Lower leg skin (tissue), 4 donors: ENCODE measurements around the gene PSENEN. TPM values are rescaled to one million over a fixed set of nuclear protein-coding genes. Genes with fewer than 3 reads are reported as not detected.

Experiments used
- DNase-seq, 2 donors: peaks; one replicate each; pipeline ENCODE4 v3.0.0-alpha.2; 2019; ENCODE audit warnings: low spot score in 2 of 2
- H3K4me3 ChIP-seq: fragments of 200-600 bp; sonication (generic); 2 replicates; pipeline ENCODE4 v1.5.1; 2017; ENCODE audit warnings: mild to moderate bottlenecking, low read depth; ENCODE audit not compliant: poor library complexity, severe bottlenecking
- POLR2A ChIP-seq, 2 donors: fragments of 450-650 bp; IDR thresholded peaks; one replicate each; pipeline ENCODE4 v1.6.1; 2016 to 2017; ENCODE audit warnings: antibody characterized with exemption in 2 of 2, mild to moderate bottlenecking in 1 of 2, moderate library complexity in 1 of 2
- WGBS, 2 donors: methylation state at CpG; one replicate each; pipeline ENCODE4 v1.1.5; 2018; 5-methylcytosine and 5-hydroxymethylcytosine counted together
- intact Hi-C: fragments of 100-400 bp; cut with DNase I; formaldehyde crosslinking; loops from one replicate; pipeline ENCODE4 v1.15.0; 2023; ENCODE audit warnings: low total_unique reads
- total RNA-seq, 4 donors: library from RNA; depleted of rRNA; stranded (reverse); fragments of >200 nt; gene quantifications; one replicate each; pipeline ENCODE4 v1.1.0, GENCODE V29; 2016
- TF ChIP-seq, protein P1 (sequence below), 3 donors: fragments of 450-650 bp; IDR thresholded peaks; one replicate each; pipeline ENCODE4 v1.5.1; 2016; ENCODE audit warnings: antibody characterized with exemption in 3 of 3, mild to moderate bottlenecking in 3 of 3, moderate library complexity in 2 of 3

Gene PSENEN
- total RNA-seq, 4 donors from 2014 or later, result 13.7 to 47.4 (median 30.8) TPM

DNA sequence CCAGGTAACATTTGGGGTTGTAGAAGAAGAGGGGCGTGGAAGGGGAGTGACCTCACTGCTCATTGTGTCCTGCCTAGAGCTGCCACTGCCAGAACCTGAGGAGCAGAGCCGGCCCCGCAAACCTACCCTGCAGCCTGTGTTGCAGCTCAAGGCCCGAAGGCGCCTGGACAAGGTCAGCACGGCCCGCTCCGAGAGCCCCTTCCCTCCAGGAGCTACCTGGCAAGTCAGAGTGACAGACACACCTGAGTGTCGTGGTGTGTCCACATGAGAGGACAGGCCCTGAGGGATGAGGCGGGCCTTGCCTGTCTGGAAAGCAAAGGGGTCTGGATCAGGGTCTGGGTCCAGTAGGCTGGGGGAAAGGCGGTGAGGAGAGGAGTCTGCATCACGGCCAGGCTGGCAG, 20.9 kb upstream of the PSENEN start:
- H3K4me3 ChIP-seq, result no peak overlapping the region
- no peak for DNase-seq
- WGBS, 2 donors, result 94 to 95% methylated on average over 12 of the region's 12 CpGs
- intact Hi-C loops, result no loop called here
- TF ChIP-seq, protein P1, sequence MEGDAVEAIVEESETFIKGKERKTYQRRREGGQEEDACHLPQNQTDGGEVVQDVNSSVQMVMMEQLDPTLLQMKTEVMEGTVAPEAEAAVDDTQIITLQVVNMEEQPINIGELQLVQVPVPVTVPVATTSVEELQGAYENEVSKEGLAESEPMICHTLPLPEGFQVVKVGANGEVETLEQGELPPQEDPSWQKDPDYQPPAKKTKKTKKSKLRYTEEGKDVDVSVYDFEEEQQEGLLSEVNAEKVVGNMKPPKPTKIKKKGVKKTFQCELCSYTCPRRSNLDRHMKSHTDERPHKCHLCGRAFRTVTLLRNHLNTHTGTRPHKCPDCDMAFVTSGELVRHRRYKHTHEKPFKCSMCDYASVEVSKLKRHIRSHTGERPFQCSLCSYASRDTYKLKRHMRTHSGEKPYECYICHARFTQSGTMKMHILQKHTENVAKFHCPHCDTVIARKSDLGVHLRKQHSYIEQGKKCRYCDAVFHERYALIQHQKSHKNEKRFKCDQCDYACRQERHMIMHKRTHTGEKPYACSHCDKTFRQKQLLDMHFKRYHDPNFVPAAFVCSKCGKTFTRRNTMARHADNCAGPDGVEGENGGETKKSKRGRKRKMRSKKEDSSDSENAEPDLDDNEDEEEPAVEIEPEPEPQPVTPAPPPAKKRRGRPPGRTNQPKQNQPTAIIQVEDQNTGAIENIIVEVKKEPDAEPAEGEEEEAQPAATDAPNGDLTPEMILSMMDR (IDR thresholded peaks at IDR 0.05), result no peak
- TF ChIP-seq POLR2A (IDR thresholded peaks at IDR 0.05), result no peak

DNA sequence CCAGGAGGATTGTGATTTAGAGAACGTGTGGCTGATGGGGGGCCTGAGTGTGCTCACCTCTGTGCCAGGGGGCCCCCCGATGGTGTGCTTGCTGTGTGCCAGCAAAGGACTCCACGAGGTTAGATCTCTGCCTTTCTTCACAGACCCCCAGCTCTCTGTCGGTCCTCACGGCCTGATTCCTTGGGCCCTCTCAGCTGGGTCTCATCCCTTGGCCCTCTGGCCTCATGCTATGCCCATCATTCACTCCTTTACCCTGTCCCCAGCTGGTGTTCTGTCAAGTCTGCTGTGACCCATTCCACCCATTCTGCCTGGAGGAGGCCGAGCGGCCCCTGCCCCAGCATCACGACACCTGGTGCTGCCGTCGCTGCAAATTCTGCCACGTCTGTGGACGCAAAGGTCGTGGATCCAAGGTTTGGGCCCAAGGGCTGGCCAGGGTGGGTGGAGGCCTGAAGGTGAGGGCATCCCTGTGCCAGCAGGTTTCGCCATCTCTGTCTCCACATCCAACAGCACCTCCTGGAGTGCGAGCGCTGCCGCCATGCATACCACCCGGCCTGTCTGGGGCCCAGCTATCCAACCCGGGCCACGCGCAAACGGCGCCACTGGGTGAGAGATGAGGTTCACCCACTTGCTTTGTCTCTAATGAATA, 20.1 kb upstream of the PSENEN start:
- no peak for DNase-seq
- H3K4me3 ChIP-seq, result no peak overlapping the region
- WGBS, 2 donors, result 94 to 95% methylated on average over 23 of the region's 23 CpGs
- TF ChIP-seq POLR2A (IDR thresholded peaks at IDR 0.05), result no peak
- TF ChIP-seq, protein P1 (IDR thresholded peaks at IDR 0.05), result no peak
- intact Hi-C loops, result no loop called here

DNA sequence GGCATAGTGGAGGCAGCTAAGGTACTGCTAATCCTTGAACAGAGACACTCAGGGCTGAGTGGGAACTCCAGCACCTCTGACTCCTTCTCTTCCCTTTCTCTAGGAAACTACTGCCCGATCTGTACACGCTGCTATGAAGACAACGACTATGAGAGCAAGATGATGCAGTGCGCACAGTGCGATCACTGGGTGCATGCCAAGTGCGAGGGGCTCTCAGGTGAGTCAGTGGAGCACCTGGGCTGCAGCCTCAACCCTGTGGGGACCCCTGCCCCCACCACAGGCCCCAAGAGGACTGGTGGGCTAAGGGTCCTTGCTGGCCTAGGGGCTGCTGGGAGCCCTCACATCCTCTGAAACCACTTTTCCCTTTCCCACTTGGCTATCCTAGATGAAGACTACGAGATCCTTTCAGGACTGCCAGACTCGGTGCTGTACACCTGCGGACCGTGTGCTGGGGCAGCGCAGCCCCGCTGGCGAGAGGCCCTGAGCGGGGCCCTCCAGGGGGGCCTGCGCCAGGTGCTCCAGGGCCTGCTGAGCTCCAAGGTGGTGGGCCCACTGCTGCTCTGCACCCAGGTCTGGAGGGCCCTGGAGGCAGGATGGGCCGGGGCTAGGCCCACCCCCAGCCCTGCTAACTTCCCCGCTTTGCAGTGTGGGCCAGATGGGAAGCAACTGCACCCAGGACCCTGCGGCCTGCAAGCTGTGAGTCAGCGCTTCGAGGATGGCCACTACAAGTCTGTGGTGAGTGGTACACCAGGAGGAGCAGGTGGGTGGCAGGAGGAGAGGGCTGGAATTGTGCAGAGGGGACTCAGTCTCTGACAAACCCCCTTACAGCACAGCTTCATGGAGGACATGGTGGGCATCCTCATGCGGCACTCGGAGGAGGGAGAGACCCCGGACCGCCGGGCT, 18.1 kb upstream of the PSENEN start:
- H3K4me3 ChIP-seq, result no peak overlapping the region
- intact Hi-C loops, result no loop called here
- WGBS, 2 donors, result 93 to 94% methylated on average over 9 to 22 of the region's 25 CpGs
- DNase-seq, result no peak
- TF ChIP-seq, protein P1 (IDR thresholded peaks at IDR 0.05), result no peak
- no peak for TF ChIP-seq POLR2A (IDR thresholded peaks at IDR 0.05)

DNA sequence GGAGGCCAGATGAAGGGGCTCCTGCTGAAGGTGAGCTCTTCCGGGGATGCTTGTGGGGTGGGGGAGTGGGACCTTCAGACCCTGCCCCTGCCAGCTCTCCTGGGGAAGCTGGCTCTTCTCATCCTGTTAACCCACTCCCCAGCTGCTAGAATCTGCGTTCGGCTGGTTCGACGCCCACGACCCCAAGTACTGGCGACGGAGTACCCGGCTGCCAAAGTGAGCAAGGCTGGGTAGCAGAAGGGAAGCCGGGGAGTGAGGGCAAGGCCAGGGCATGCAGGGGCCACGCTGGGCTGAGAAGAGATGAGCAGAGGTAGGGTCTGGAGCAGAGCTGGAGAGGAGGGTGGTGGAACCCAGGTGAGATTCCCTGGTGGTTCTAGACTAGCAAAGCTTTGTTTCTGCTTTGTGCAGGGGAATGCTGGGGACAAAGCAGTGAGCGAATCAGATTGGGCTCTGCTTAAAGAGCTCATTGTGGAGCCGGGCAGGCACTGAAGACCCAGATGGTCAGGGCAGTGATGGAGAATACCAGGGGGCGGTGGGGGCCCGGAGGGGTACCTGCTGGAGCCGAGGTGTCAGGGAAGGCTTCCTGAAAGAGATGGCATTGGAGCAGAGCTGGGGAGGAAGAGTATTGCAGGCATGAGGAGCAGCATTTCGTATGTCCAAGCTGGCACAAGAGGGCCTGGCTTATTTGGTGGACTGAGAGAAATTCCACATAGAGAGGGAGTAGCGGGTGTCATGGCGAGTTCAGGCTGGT, 17.3 kb upstream of the PSENEN start:
- intact Hi-C loops, result no loop called here
- TF ChIP-seq POLR2A (IDR thresholded peaks at IDR 0.05), result no peak
- TF ChIP-seq, protein P1 (IDR thresholded peaks at IDR 0.05), result no peak
- DNase-seq, result no peak
- no peak overlapping the region for H3K4me3 ChIP-seq
- 94 to 95% methylated on average over 16 to 19 of the region's 19 CpGs for WGBS, 2 donors

DNA sequence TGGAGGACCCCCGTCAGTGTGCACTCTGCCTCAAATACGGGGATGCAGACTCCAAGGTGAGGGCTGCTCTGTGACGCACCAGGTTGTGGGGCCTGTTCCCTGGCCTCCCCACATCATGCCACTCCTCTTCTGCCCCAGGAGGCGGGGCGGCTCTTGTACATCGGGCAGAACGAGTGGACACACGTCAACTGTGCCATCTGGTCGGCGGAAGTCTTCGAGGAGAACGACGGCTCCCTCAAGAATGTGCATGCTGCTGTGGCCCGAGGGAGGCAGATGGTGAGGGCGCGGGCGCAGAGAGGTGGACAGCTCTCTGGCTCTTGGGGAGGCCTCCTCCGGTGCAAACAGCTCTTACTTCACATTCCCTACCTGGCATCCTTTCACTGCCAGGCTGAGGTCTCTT, 16.4 kb upstream of the PSENEN start:
- 82 to 83% methylated on average over 18 of the region's 18 CpGs for WGBS, 2 donors

More for the DNA sequence above, 16.4 kb upstream of the PSENEN start:
- DNase-seq, result no peak
- TF ChIP-seq, protein P1 (IDR thresholded peaks at IDR 0.05), result no peak
- TF ChIP-seq POLR2A (IDR thresholded peaks at IDR 0.05), result no peak
- no peak overlapping the region for H3K4me3 ChIP-seq
- intact Hi-C loops, result no loop called here
